ENCODE results near the gene SLC2A13.
"Not testable (repeated sequence)": the region's sequence is repeated elsewhere in the genome, so short reads cannot be mapped to it uniquely, and the experiment has no call there.

Gene SLC2A13

GRCh38 chr12:39795481-39795880 lies 310.4 kb downstream of the SLC2A13 start:
- Histone ChIP-seq H4K20me1 (ENCODE audit: insufficient read depth, low read length, poor library complexity, severe bottlenecking) (no peaks in the 10 kb centered on the region), H3K9me2 (replicated peaks; ENCODE audit: low read depth, low read length) (no peaks in the 10 kb centered on the region), H3K79me2 (ENCODE audit: insufficient read depth, low read length) (no peaks in the 10 kb centered on the region), H2AFZ (ENCODE audit: low read length) (no peak overlapping the region), H3K9ac (ENCODE audit: low read depth, low read length, poor library complexity, severe bottlenecking) (no peak overlapping the region), H3K4me3 (ENCODE audit: low read length, poor library complexity, severe bottlenecking) (no peak overlapping the region), H3K36me3 (ENCODE audit: insufficient read depth, low read length) (no peaks in the 10 kb centered on the region), H3K27me3 (ENCODE audit: insufficient read depth, low read length, poor library complexity, severe bottlenecking) (no peaks in the 10 kb centered on the region), H3K4me1 (ENCODE audit: insufficient read depth, low read length, poor library complexity, severe bottlenecking) (no peaks in the 10 kb centered on the region), H3F3A (ENCODE audit: low read depth) (no peaks in the 10 kb centered on the region), H3K4me2 (ENCODE audit: low read depth, low read length, poor library complexity, severe bottlenecking) (no peak overlapping the region), H3K9me3 (ENCODE audit: insufficient read depth, low read depth, low read length) (no peaks in the 10 kb centered on the region)
- no peak for TF ChIP-seq EZH2phosphoT487 (IDR thresholded peaks at IDR 0.05; ENCODE audit: borderline replicate concordance)
- TF ChIP-seq CTCF (conservative IDR thresholded peaks at IDR 0.05; ENCODE audit: low read length) = no peak

GRCh38 chr12:39792938-39793337 lies 312.9 kb downstream of the SLC2A13 start:
- H3K79me2 ChIP-seq (ENCODE audit: insufficient read depth, low read length) = no peaks in the 10 kb centered on the region
- H3K27me3 ChIP-seq (ENCODE audit: insufficient read depth, low read length, poor library complexity, severe bottlenecking) = no peaks in the 10 kb centered on the region
- H3K9me2 ChIP-seq (replicated peaks; ENCODE audit: low read depth, low read length) = no peaks in the 10 kb centered on the region
- no peak overlapping the region for H3K4me2 ChIP-seq (ENCODE audit: low read depth, low read length, poor library complexity, severe bottlenecking)
- H3K9me3 ChIP-seq (ENCODE audit: insufficient read depth, low read depth, low read length) = no peaks in the 10 kb centered on the region
- no peak overlapping the region for H2AFZ ChIP-seq (ENCODE audit: low read length)
- no peak overlapping the region for H3K9ac ChIP-seq (ENCODE audit: low read depth, low read length, poor library complexity, severe bottlenecking)
- H3K36me3 ChIP-seq (ENCODE audit: insufficient read depth, low read length) = no peaks in the 10 kb centered on the region
- H3K4me1 ChIP-seq (ENCODE audit: insufficient read depth, low read length, poor library complexity, severe bottlenecking) = no peaks in the 10 kb centered on the region
- TF ChIP-seq CTCF (conservative IDR thresholded peaks at IDR 0.05; ENCODE audit: low read length) (no peak), EZH2phosphoT487 (IDR thresholded peaks at IDR 0.05; ENCODE audit: borderline replicate concordance) (no peak)
- no peaks in the 10 kb centered on the region for H4K20me1 ChIP-seq (ENCODE audit: insufficient read depth, low read length, poor library complexity, severe bottlenecking)
- no peaks in the 10 kb centered on the region for H3F3A ChIP-seq (ENCODE audit: low read depth)
- H3K4me3 ChIP-seq (ENCODE audit: low read length, poor library complexity, severe bottlenecking) = no peak overlapping the region

GRCh38 chr12:39788239-39788638 lies 317.6 kb downstream of the SLC2A13 start:
- H3K9me3 ChIP-seq (ENCODE audit: insufficient read depth, low read depth, low read length) = no peaks in the 10 kb centered on the region
- H3K9ac ChIP-seq (ENCODE audit: low read depth, low read length, poor library complexity, severe bottlenecking) = no peak overlapping the region
- H3F3A ChIP-seq (ENCODE audit: low read depth) = no peaks in the 10 kb centered on the region
- H3K9me2 ChIP-seq (replicated peaks; ENCODE audit: low read depth, low read length) = no peaks in the 10 kb centered on the region
- no peaks in the 10 kb centered on the region for H3K79me2 ChIP-seq (ENCODE audit: insufficient read depth, low read length)
- H3K4me2 ChIP-seq (ENCODE audit: low read depth, low read length, poor library complexity, severe bottlenecking) = no peak overlapping the region
- H3K4me3 ChIP-seq (ENCODE audit: low read length, poor library complexity, severe bottlenecking) = no peak overlapping the region
- no peak overlapping the region for H2AFZ ChIP-seq (ENCODE audit: low read length)
- no peaks in the 10 kb centered on the region for H3K4me1 ChIP-seq (ENCODE audit: insufficient read depth, low read length, poor library complexity, severe bottlenecking)
- no peaks in the 10 kb centered on the region for H4K20me1 ChIP-seq (ENCODE audit: insufficient read depth, low read length, poor library complexity, severe bottlenecking)
- no peak for TF ChIP-seq CTCF (conservative IDR thresholded peaks at IDR 0.05; ENCODE audit: low read length)
- TF ChIP-seq EZH2phosphoT487 (IDR thresholded peaks at IDR 0.05; ENCODE audit: borderline replicate concordance) = no peak
- no peaks in the 10 kb centered on the region for H3K36me3 ChIP-seq (ENCODE audit: insufficient read depth, low read length)
- H3K27me3 ChIP-seq (ENCODE audit: insufficient read depth, low read length, poor library complexity, severe bottlenecking) = no peaks in the 10 kb centered on the region

GRCh38 chr12:39785814-39786213 lies 320.1 kb downstream of the SLC2A13 start:
- not testable (repeated sequence) for H3K4me1 ChIP-seq (ENCODE audit: insufficient read depth, low read length, poor library complexity, severe bottlenecking); H4K20me1 ChIP-seq (ENCODE audit: insufficient read depth, low read length, poor library complexity, severe bottlenecking); H3F3A ChIP-seq (ENCODE audit: low read depth); H3K9me3 ChIP-seq (ENCODE audit: insufficient read depth, low read depth, low read length); H3K9ac ChIP-seq (ENCODE audit: low read depth, low read length, poor library complexity, severe bottlenecking); H3K79me2 ChIP-seq (ENCODE audit: insufficient read depth, low read length); H3K9me2 ChIP-seq (replicated peaks; ENCODE audit: low read depth, low read length); H3K4me3 ChIP-seq (ENCODE audit: low read length, poor library complexity, severe bottlenecking); H3K36me3 ChIP-seq (ENCODE audit: insufficient read depth, low read length); H3K27me3 ChIP-seq (ENCODE audit: insufficient read depth, low read length, poor library complexity, severe bottlenecking); H2AFZ ChIP-seq (ENCODE audit: low read length); H3K4me2 ChIP-seq (ENCODE audit: low read depth, low read length, poor library complexity, severe bottlenecking)
